Peyer's patch (tissue), 4 donors: ENCODE measurements around the gene MTF1.

ENCODE experiments used
- CTCF ChIP-seq, 6 experiments: fragments of 450-650 bp in 4 of 6; fragments of 200-600 bp in 2 of 6; sonication (generic) in 1 of 6; IDR thresholded peaks; one replicate each; pipeline ENCODE4 v1.5.1; 2017 to 2019; ENCODE audit warnings: antibody characterized with exemption in 6 of 6, mild to moderate bottlenecking in 3 of 6, moderate library complexity in 1 of 6
- POLR2A ChIP-seq, 2 donors: fragments of 450-650 bp; IDR thresholded peaks; one replicate each; pipeline ENCODE4 v1.5.1; 2017; ENCODE audit warnings: antibody characterized with exemption in 2 of 2, mild to moderate bottlenecking in 2 of 2, moderate library complexity in 2 of 2

GRCh38 chr1:37850352-37850955 is 8.9 kb downstream of the MTF1 start:
- TF ChIP-seq CTCF (IDR thresholded peaks at IDR 0.05) (no peak), POLR2A (IDR thresholded peaks at IDR 0.05) (no peak)
